Activated gamma-delta T cell (primary cell): ENCODE data around the gene NCOA4.
"Not testable (repeated sequence)": the region's sequence is repeated elsewhere in the genome, so short reads cannot be mapped to it uniquely, and the experiment has no call there.

ENCODE experiments used
- DNase-seq: peaks from one replicate; lab custom pipeline; 2025; lab: John Stamatoyannopoulos, UW
- total RNA-seq, 2 donors: gene quantifications; one replicate each; lab custom pipeline; 2026; lab: John Stamatoyannopoulos, UW

Gene NCOA4
- 285 to 328 reads per million in 2 donors for total RNA-seq

DNA sequence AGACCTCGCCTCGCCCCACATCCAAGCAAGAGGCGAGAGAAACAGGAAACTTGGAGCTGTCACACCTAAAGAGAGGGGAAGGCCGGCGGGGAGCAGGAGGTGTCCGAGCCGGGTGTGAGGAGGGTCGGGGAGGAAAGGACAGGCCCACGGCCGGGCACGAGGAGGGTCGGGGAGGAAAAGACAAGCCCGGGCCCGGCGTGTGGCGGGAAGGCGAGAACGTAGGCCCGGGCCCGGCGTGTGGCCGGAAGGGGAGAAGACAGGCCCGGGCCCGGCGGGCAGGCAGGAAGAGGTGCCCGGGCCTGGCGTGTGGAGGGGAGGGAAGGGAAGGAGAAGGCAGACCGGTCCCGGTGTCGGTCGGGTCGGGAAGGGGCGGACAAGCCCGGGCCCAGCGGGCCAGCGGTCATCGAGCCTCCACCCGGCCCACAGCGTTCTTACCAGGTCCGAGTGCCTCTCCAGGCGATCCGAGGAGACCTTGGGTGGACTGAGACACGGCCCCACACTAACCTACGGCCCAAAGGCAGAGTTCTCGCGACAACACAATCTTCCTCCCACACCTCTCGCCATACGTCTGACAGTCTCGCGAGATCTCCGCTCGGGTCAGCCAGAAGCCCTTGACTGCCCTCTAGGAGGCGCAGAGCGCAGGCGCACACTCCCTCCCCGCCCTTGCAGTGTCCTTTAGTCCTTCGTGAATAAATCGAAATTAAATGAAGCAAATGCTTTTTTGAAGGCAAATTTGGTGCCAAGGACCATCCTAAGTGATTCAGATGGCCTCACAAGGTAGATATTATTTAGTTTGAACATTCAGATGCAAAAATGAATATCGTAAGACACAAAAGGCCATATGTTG, at the start of gene NCOA4:
TSS of gene NCOA4 (minus strand) at position 533 of the 847 bp plus-strand sequence. CDS start 13,943 bp downstream, outside the sequence.
- peak; percentile 77 for DNase-seq

DNA sequence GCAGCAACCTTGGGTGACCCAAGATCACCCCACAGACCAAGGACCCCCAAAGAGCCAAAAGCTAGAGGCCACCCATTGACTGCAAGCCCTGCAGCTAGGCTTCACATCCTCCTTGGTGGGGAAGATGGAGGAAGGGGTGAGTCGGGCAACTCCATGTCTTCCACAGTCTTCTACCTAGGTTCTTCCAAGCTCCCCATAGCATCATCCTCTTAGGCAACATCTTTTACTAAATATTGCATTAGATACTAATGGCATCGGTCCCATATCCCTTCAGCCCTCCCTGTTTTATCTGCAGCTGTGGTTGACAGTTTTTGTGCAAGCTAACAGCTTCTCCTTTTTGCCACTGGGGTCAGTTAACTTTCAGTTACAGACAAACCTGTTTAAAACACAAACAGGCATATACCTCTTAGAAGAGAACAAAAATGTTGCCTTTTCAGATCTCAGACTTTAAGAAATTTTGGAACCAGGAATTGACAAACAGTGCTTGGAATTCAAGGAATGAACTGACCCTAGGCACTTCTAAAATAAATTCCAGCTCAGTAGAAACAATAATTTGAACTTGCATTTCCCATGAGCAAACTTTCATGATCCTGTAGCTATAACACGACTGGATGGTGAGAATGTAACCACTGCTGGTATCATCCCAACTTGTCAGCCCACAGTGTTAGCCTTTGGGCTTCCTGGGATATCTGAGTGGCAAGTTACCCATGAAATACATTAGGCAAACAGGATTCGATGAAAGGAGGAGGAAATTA, 49.6 kb upstream of the NCOA4 start:
- no peak for DNase-seq

DNA sequence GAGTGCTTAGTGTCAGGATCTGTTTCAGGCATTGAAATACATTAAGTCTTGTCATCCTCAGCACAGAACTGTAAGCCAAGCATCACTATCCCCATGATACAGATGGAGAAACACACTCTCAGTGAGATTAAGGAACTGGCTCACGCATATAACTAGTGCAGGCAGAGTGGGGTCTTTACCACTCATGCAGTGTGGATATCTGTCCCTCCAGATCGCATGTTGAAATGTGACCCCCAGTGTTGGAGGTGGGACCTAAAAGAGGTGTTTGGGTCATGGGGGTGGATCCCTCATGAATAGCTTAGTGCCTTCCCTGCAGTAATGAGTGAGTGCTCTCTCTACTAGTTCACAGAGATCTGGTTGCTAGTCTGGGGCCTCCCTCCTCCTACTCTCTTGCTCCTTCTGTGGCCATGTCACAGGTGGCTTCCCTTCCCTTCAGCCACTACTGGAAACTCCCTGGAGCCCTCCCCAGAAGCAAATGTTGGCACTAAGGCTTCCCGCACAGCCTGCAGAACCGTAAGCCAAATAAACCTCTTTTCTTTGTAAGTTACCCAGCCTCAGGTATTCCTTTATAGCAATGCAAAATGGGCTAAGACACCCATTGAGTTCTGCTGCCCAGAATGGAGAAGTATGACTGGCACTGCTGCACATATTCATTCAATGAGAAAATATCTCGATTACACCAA, 47.4 kb upstream of the NCOA4 start:
- DNase-seq, result no peak

DNA sequence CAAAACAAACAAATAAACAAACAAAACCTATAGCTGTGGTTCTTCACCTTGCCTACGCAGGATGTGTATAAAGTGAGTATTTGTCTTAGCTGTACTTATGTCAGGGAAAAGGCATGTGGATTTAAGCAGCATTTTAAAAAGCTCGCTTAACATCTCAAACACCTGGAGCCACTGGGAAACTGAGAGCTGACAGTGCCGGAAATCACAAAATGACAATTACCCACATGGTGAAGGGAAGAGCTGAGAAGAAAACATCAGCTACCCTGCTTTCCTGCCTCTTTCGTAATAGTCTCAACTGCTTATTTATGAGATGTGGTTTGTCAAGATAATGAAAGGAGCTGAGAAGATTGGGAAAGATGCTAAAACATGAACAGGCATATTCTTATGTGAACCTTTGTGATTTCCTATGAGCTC, 46.7 kb upstream of the NCOA4 start:
- DNase-seq, result no peak

DNA sequence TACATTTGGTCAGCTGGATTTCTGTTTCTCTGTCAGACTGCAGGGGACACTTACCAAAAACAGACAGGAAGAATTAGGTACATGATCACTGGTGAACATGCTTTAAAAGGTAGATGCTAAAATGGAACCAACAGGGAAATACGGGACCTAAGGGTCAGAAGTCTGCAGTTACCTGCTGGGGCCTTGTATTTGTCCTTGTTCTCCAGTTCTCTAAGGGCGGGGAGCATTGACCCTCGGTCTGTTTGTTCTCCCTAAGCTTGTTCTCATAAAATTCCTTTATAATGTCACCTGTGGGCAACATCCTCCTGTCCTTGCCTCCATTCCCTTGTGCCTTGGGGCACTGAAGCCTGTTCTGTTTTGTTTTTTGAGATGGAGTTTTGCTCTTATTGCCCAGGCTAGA, 45.4 kb upstream of the NCOA4 start:
- no peak for DNase-seq

DNA sequence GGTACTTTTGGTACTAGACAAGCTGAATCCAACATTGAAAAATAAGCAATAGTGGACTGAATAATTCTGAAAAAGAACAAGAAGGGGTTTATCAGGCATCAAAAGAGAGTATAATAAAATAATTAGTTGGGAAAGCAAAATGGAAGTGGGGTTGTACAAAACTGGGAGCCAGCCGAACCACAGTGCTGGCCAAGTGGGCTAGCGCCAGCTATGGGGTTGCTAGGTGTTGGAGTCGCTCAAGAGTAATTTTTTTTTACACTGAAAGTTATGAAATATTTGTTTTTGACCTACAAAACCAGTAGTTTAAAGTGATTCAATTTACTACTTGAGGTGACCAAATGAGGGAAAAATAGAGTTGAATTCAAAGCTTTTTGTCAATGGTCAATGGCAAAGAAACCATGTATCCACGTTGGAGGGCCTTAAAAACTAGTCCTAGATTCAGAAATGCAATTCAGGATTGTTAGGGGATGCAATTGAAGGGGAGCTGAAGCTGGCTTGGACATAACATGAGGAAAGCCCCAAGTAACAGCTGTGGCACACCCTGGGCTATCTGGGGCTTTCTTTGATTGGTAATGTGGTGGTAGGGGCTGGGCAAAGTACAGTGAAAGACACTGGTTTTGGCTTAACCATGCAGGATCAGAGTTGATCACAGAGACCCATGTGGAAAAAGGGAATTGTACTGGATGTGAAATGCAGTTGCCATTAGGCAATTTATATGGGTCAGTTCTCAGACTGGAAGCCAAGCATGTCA, 43.9 kb upstream of the NCOA4 start:
- no peak for DNase-seq

DNA sequence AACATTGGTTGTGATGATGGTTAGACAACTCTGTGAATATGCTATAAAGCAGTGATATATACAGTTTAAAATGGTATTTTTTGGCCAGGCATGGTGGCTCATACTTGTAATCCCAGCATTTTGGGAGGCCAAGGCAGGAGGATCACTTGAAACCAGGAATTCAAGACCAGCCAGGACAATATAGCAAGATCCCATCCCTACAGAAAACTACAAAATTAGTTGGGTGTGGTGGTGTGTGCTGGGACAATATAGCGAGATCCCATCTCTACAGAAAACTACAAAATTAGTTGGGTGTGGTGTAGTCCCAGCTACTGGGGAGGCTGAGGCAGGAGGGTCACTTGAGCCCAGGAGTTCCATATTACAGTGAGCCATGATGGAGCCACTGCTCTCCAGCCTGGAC, 43.1 kb upstream of the NCOA4 start:
- no peak for DNase-seq

DNA sequence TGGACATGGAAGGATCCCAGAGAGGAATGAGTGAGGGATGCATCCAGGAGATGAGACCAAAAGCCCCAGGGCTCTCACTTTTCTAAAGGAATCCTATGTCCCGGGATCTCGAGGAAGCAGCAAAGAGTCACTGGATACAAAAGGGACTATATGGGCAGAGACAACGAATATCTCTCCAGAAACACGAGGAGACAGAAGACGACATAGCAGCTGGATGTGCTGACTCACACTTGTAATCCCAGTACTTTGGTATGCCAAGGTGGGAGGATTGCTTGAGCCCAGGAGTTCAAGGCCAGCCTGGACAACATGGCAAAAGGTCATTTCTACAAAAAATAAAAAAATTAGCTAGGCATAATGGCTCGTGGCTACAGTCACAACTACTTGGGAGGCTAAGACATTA, 40.3 kb upstream of the NCOA4 start:
- DNase-seq, result no peak

DNA sequence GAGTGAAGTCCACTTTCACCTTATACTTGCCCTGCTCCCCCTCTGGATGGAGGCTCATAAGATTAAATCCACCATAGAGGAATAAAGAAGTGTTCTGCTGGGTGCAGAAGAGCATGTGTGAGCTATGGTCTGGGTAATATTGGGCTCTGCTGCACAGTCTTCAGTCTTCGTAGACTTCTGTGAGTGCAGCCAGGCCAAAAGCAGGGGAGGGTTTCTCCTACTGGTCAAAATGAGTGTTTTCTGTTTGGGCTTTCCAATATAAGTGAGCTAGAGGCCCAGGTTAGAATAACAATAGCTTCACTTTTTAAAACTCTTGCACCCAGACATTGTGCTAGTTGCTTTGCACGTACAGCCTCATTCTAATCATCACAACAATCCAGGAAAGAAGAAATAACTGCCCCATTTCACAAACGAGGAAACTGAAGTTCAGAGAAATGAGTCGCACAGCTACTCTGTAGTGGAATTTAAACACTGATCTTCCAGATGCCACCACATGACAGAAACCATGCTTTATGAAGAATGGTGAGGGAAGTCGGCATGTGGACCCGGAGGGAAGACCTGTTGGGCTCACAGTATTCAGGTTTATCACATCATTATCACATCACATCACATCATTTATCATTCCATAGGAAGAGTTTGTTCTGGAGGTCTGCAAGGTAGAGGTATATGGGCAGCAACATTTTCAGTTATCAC, 39.5 kb upstream of the NCOA4 start:
- DNase-seq, result no peak

DNA sequence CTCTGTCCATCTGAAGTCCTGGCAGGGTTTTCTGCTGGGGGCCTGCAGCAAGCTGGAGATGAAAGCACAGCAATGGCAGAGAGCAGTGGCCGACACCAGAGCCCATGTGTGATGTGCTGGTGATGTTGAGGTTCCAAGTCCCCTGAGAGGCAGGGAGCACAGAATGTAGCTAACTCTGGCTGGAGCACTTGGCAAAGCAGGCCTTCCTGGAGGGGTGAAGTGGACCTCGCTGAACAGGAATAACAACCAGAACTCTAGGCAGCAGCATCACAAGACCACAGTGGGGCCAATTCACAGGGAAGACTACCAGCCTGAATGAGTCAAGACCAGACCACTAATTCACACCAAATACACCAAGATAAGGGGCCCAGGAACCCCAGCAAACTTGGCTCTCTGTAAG, 38.5 kb upstream of the NCOA4 start:
- DNase-seq, result no peak

DNA sequence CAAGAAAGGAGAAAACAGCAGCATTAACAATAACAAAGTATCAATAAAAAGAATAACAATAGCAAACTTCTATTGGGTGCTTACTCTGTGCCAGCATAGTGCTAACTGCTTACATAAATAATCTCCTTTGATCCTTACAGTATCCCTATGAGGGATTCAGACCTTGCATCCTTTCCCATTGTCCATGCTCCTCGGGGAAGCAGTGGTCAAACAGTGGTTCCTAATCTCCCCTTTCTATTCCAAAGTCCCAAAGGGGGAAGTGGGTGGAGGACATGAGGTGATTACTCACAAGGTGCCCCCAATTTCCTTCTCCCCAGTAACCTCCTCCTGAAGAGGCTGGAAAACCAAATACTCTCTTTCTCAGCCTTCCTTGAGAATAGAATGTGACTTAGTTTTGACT, 37.7 kb upstream of the NCOA4 start:
- no peak for DNase-seq

DNA sequence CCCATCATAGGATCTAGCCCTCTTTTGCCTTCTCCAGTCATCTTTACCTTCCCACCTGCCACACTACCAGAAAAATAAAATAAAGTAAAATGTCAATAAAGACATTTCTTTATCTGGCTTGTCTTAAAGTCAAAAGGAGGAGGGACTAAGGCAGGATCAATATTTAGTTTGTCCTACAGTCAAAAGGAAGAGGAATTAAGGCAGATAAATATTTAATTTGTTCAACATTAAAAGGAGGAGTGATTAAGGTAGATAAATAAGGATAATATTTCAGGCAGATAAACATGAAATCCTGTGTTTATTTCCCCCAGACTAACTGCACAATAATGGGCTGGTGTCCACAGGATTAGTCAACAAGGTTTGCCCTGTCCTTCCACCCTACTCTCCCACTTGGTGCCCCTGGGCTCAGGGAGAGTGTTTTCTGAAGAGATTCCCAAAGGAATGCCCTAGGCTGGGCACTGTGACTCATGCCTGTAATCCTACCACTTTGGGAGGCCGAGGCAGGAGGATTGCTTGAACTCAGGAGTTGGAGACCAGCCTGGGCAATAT, 33.9 kb upstream of the NCOA4 start:
- DNase-seq, result no peak

DNA sequence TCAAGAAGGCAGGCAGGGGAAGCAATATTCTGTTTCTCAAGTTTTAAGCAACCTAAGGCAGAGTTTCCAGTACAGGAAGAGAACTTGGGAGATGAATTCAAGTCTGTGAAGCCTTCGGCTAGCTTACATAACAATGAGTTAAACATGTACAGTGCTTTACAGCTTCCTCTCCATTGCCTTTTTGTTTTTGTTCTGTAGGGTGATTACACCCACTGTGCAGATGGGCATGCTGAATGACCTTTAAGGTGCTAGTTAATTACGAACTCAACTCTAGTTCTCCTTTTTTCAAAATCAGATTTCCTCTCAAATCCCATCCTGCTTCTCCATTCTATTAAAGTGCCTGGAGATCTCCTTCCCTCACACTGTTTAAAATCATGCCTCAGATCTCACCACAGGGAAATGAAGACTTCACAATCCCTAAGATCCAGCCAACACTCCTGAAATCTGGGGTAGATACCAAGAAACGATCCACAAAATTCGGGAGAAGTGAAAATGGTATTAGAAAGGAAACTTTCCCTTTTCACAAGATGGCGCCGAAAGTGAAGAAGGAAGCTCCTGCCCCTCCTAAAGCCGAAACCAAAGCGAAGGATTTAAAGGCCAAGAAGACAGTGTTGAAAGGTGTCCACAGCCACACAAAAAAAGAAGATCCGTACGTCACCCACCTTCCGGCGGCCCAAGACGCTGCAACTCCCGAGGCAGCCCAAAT, 32.5 kb upstream of the NCOA4 start:
- no peak for DNase-seq

DNA sequence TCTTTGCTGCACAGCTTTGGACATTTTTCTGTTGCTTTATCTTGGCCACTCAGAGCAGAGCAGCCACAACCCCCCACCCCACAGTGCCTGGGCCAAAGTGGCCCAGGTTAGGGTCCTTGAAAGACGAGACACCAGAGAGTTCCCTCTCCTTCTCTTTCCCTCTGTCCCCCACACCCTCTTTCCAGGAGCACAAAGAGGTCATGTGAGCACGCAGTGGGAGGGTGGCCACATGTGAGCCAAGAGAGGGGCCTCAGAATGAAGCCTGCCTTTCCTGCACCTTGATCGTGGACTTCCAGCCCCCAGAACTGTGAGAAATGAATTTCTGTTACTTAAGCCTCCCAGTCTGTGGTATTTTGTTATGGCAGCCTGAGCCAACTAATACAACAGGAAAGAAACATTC, 30.3 kb upstream of the NCOA4 start:
- no peak for DNase-seq

DNA sequence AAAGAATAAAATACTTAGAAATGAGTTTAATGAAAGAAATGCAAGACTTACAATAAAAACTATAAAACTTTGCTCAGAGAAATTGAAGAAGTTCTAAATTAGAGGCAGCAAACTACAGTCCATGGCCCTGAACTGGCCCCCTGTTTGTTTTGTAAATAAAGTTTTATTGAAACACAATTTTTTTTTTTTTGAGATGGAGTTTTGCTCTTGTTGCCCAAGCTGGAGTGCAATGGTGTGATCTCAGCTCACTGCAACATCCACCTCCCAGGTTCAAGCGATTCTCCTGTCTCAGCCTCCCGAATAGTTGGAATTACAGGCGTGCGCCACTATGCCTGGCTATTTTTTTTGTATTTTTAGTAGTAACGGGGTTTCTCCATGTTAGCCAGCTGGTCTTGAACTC, 27.5 kb upstream of the NCOA4 start:
- DNase-seq, result not testable (repeated sequence)

DNA sequence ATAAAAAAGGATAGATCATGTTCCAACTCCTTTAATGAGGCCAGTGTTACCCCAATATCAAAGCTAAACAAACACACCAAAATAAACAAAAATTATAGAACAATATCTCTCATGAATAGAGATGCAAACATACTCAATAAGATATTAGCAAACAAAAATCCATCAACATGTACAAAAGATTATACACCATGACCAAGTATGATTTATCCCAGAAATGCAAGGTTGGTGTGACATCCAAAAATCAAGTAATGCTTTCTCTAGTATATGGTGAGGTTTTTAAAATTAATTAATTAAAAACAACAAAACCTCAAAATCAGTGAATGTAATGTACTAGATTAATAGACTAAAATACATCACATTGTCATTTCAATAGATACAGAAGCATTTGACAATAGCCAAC, 26.6 kb upstream of the NCOA4 start:
- no peak for DNase-seq

DNA sequence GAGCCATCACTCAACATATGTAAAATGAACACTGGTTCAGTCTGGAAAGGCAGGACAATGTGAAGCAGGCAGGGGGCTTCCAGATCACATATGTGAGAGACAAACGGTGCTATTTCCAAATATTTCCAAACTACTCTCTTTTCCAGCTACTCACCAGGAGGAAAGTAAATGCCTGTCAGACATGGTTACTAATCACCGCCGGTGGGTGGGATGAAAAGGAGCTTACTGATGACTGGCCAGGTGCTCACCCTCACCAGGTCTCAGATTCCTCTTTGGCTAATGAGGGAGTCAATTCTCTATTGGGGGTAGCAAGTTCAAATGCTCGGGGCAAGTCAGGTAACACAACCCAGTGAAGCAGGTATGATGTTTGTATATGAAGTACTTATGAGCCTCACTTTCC, 25.3 kb upstream of the NCOA4 start:
- DNase-seq, result no peak

DNA sequence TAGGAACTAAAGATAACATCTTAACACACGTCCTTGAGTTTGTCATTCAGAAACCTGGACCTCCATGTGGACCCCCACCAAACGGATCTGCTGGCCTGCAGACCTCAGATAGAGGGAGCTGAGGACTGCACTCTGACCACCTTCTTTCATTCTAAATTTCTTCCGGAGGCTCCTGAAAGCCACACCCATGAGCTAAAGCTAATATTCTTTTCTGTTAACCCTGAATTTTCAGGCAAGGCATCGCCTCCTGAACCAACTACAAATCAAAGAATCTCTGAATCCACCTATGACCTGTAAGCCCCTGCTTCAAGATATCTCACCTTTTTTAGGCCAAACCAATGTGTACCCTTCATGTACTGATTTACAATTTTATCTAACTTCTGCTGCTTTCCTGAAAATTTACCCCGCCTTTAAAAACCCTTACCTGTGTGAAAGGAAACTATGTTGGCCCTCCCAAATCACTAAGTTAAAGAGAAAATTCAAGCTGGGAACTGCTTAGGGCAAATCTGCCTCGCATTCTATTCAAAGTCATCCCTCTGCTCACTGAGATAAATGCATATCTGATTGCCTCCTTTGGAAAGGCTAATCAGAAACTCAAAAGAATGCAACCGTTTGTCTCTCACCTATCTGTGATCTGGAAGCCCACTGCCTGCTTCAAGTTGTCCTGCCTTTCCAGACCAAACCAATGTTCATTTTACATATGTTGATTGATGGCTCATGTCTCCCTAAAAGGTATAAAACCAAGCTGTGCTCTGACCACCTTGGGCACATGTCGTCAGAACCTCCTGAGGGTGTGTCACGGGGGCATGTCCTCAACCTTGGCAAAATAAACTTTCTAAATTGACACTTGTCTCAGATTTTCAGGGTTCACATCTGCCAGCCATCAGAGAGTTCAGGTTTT, 23.4 kb upstream of the NCOA4 start:
- DNase-seq, result no peak

DNA sequence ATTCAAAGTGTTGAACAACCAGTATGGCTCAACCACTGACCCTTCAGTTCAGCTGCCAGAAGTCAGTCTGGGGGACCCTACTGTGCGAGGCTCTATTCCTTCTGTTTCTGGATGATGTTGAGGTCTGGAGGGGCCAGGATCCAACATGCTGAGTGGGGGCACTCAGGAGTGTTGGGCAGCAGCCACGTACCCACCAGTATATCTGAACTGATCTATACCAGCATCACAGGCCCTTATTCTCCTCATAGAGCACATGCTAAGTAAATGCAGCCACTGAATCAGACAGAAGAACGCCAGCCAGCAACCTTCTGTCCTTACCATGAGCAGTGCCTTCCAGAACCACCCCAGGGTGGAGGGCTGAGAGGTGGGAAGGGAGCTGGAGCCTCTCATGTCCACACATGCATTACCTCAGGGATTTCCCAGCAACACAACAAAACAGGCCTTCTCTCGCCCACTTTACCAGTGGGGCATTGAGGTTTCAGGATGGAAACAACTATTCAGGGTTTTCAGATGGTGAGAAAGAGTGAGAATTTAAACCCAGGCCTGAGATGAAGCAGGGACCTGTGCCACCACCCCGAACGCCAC, 22.5 kb upstream of the NCOA4 start:
- DNase-seq, result no peak
